Loucy (cell line): ENCODE measurements around the gene C7orf57.

Experiments used
- CTCF ChIP-seq: fragments of 200-600 bp; sonication (generic); conservative IDR thresholded peaks from 2 replicates; pipeline ENCODE4 v1.5.1; 2014; ENCODE audit warnings: mild to moderate bottlenecking, antibody characterized with exemption, low read length
- EZH2phosphoT487 ChIP-seq: fragments of 200-600 bp; IDR thresholded peaks from 2 replicates; pipeline ENCODE4 v1.6.1; 2018; ENCODE audit warnings: antibody characterized with exemption, mild to moderate bottlenecking, moderate library complexity, borderline replicate concordance

- TF ChIP-seq CTCF, result no peak
- TF ChIP-seq EZH2phosphoT487, result no peak
These were observed 66.0 kb downstream of the C7orf57 start for GRCh38 chr7:48101352-48101751.
